ENCODE measurements around the gene CBARP.

GRCh38 chr19:1269065-1269477 is 31.3 kb upstream of the CBARP start, which contains the start of gene CIRBP:
- TF ChIP-seq POLR2A (IDR thresholded peaks at IDR 0.05; ENCODE audit: insufficient read depth in 1 of 2, low read depth in 2 of 2, low read length in 2 of 2): peak in 1 of 2 experiments; percentile 96; a peak in 2 of 4 replicates
- TF ChIP-seq EZH2 (conservative IDR thresholded peaks at IDR 0.05; ENCODE audit: low read depth, low read length): no peak
- TF ChIP-seq, protein P1, sequence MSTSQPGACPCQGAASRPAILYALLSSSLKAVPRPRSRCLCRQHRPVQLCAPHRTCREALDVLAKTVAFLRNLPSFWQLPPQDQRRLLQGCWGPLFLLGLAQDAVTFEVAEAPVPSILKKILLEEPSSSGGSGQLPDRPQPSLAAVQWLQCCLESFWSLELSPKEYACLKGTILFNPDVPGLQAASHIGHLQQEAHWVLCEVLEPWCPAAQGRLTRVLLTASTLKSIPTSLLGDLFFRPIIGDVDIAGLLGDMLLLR (CRISPR knock-in tag; IDR thresholded peaks at IDR 0.05): no peak
- TF ChIP-seq ZNF607 (CRISPR knock-in tag; IDR thresholded peaks at IDR 0.05; ENCODE audit: borderline replicate concordance): no peak
- no peak for TF ChIP-seq ZNF646 (CRISPR knock-in tag; IDR thresholded peaks at IDR 0.05)
- peak; percentile 77 for TF ChIP-seq SP1 (IDR thresholded peaks at IDR 0.05)
- peak; percentile 95 for TF ChIP-seq SP1 (CRISPR knock-in tag; IDR thresholded peaks at IDR 0.05)
- no peak for TF ChIP-seq IRX3 (CRISPR knock-in tag; IDR thresholded peaks at IDR 0.05; ENCODE audit: borderline replicate concordance, low read depth)
- TF ChIP-seq CTCF (CRISPR knock-in tag; IDR thresholded peaks at IDR 0.05): no peak
- TF ChIP-seq, protein P2, sequence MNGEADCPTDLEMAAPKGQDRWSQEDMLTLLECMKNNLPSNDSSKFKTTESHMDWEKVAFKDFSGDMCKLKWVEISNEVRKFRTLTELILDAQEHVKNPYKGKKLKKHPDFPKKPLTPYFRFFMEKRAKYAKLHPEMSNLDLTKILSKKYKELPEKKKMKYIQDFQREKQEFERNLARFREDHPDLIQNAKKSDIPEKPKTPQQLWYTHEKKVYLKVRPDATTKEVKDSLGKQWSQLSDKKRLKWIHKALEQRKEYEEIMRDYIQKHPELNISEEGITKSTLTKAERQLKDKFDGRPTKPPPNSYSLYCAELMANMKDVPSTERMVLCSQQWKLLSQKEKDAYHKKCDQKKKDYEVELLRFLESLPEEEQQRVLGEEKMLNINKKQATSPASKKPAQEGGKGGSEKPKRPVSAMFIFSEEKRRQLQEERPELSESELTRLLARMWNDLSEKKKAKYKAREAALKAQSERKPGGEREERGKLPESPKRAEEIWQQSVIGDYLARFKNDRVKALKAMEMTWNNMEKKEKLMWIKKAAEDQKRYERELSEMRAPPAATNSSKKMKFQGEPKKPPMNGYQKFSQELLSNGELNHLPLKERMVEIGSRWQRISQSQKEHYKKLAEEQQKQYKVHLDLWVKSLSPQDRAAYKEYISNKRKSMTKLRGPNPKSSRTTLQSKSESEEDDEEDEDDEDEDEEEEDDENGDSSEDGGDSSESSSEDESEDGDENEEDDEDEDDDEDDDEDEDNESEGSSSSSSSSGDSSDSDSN (CRISPR knock-in tag; IDR thresholded peaks at IDR 0.05): no peak
- no peak for TF ChIP-seq AGO2 (optimal IDR thresholded peaks at IDR 0.05; ENCODE audit: low read depth, low read length)
- TF ChIP-seq SMAD3 (CRISPR knock-in tag; IDR thresholded peaks at IDR 0.05): no peak
